Kidney epithelial cell (primary cell): ENCODE data around the gene ST3GAL6. TPM values are rescaled to one million over a fixed set of nuclear protein-coding genes. Genes with fewer than 3 reads are reported as not detected.

Experiments
- DNase-seq: peaks from one replicate; pipeline ENCODE4 v3.0.0-alpha.2; 2010; ENCODE audit warnings: low read depth
- H3K27me3 ChIP-seq: 2 replicates; pipeline ENCODE4 v1.6.0; 2011; ENCODE audit warnings: low read length; ENCODE audit not compliant: control insufficient read depth, insufficient read depth
- H3K36me3 ChIP-seq: 2 replicates; pipeline ENCODE4 v1.5.1; 2011; ENCODE audit warnings: low read length; ENCODE audit not compliant: control insufficient read depth, insufficient read depth
- H3K4me3 ChIP-seq: 2 replicates; pipeline ENCODE4 v1.5.1; 2011; ENCODE audit warnings: low read depth, mild to moderate bottlenecking, control low read depth, low read length
- CTCF ChIP-seq: IDR thresholded peaks from 2 replicates; pipeline ENCODE4 v1.5.1; 2011; ENCODE audit warnings: mild to moderate bottlenecking, moderate library complexity, low read length, control low read depth, inconsistent platforms; ENCODE audit not compliant: insufficient read depth, poor library complexity, severe bottlenecking
- total RNA-seq: library from RNA; depleted of rRNA; stranded (reverse); fragments of >200 nt; gene quantifications from 2 replicates; pipeline ENCODE4 v1.2.3, GENCODE V29; 2015

The ST3GAL6 gene
- 1.2 and 2.1 TPM in 2 replicates for total RNA-seq

GRCh38 chr3:98763076-98763475, at the start of gene ST3GAL6:
Gene ST3GAL6, plus strand, starts transcription at chr3:98763340. Its CDS starts 5,101 bp downstream, at chr3:98768441.
- H3K27me3 ChIP-seq, result no peaks in the 10 kb centered on the region
- H3K36me3 ChIP-seq, result no peaks in the 10 kb centered on the region
- no peak for DNase-seq
- H3K4me3 ChIP-seq, result no peak within 1 kb of the TSS
- TF ChIP-seq CTCF, result no peak

- no peak overlapping the region for H3K4me3 ChIP-seq
- no peaks in the 10 kb centered on the region for H3K36me3 ChIP-seq
- no peak for DNase-seq
- H3K27me3 ChIP-seq, result no peaks in the 10 kb centered on the region
- no peak for TF ChIP-seq CTCF
Measured at GRCh38 chr3:98713984-98714383, 49.2 kb upstream of the ST3GAL6 start.

GRCh38 chr3:98717584-98717983, 45.6 kb upstream of the ST3GAL6 start:
- H3K27me3 ChIP-seq, result no peaks in the 10 kb centered on the region
- H3K36me3 ChIP-seq, result no peaks in the 10 kb centered on the region
- no peak for DNase-seq
- no peak overlapping the region for H3K4me3 ChIP-seq
- no peak for TF ChIP-seq CTCF

GRCh38 chr3:98718730-98719129, 44.4 kb upstream of the ST3GAL6 start:
- TF ChIP-seq CTCF, result no peak
- no peaks in the 10 kb centered on the region for H3K27me3 ChIP-seq
- H3K36me3 ChIP-seq, result no peaks in the 10 kb centered on the region
- no peak for DNase-seq
- H3K4me3 ChIP-seq, result no peak overlapping the region

- Histone ChIP-seq H3K4me3 (no peak overlapping the region), H3K27me3 (no peaks in the 10 kb centered on the region), H3K36me3 (no peaks in the 10 kb centered on the region)
- no peak for TF ChIP-seq CTCF
- DNase-seq, result no peak
Measured at GRCh38 chr3:98721776-98722175, 41.4 kb upstream of the ST3GAL6 start.

- no peak for DNase-seq
- Histone ChIP-seq H3K36me3 (no peaks in the 10 kb centered on the region), H3K27me3 (no peaks in the 10 kb centered on the region), H3K4me3 (no peak overlapping the region)
- TF ChIP-seq CTCF, result no peak
Measured at GRCh38 chr3:98722389-98722788, 40.8 kb upstream of the ST3GAL6 start.
